RWPE1 (cell line): Measurements from ENCODE around the gene CASP7.

Source experiments
- CTCF ChIA-PET: fragments of 350-600 bp; sonication (Branson Sonifier 250); formaldehyde crosslinking; extraction: SDS; loops from one replicate; lab custom pipeline; 2021; lab: Yijun Ruan, JAX
- POLR2A ChIA-PET: fragments of 400-600 bp; formaldehyde crosslinking; extraction: SDS; loops from one replicate; lab custom pipeline; 2020; ENCODE audit warnings: antibody characterized with exemption; ENCODE audit not compliant: low non-redundant PET; lab: Yijun Ruan, JAX
- DNase-seq: peaks from one replicate; pipeline ENCODE4 v3.0.0; 2012; ENCODE audit warnings: low spot score
- H3K27ac ChIP-seq: fragments of 450-650 bp; 2 replicates; pipeline ENCODE4 v1.5.1; 2017
- CTCF ChIP-seq: fragments of 450-650 bp; conservative IDR thresholded peaks from 2 replicates; pipeline ENCODE4 v1.5.1; 2017; ENCODE audit warnings: low read depth, mild to moderate bottlenecking

The CASP7 gene

GRCh38 chr10:113732160-113732881, 52.6 kb downstream of the CASP7 start:
- DNase-seq: no peak
- TF ChIP-seq CTCF: no peak
- POLR2A ChIA-PET: no interaction called here

GRCh38 chr10:113732966-113733365, 53.3 kb downstream of the CASP7 start:
- no peak for DNase-seq
- no peak for TF ChIP-seq CTCF
- POLR2A ChIA-PET: no interaction called here
- no peak overlapping the region for H3K27ac ChIP-seq
- CTCF ChIA-PET: interaction anchor here (0.5 to 0.6 kb wide), 3 partner anchors 18 to 325 kb away, joined by 3 to 4 read pairs (median 4); no protein-coding TSS in a partner anchor

More at GRCh38 chr10:113732160-113732881, 52.6 kb downstream of the CASP7 start:
- CTCF ChIA-PET: interaction anchor here (0.5 kb wide), 2 partner anchors 17 to 51 kb away, joined by 3 to 4 read pairs; no protein-coding TSS in a partner anchor
- H3K27ac ChIP-seq: no peak overlapping the region

- H3K27ac ChIP-seq: no peak overlapping the region
- no peak for TF ChIP-seq CTCF
- POLR2A ChIA-PET: no interaction called here
- no peak for DNase-seq
- CTCF ChIA-PET: interaction anchor here (0.6 kb wide), 1 partner anchor 324 kb away, joined by 4 read pairs; no protein-coding TSS in a partner anchor
These were observed 53.9 kb downstream of the CASP7 start for GRCh38 chr10:113733635-113734034.

GRCh38 chr10:113735913-113736312, 56.2 kb downstream of the CASP7 start:
- POLR2A ChIA-PET: no interaction called here
- no peak for TF ChIP-seq CTCF
- CTCF ChIA-PET: interaction anchor here (0.5 to 0.6 kb wide), 2 partner anchors 48 to 647 kb away, joined by 3 read pairs; no protein-coding TSS in a partner anchor
- DNase-seq: peak; percentile 16
- H3K27ac ChIP-seq: no peak overlapping the region

GRCh38 chr10:113736576-113736975, 56.9 kb downstream of the CASP7 start:
- CTCF ChIA-PET: no interaction called here
- H3K27ac ChIP-seq: no peak overlapping the region
- DNase-seq: no peak
- POLR2A ChIA-PET: no interaction called here
- TF ChIP-seq CTCF: no peak

GRCh38 chr10:113739031-113739430, 59.3 kb downstream of the CASP7 start:
- no peak for DNase-seq
- ChIA-PET POLR2A (no interaction called here), CTCF (interaction anchor here (0.7 kb wide), 1 partner anchor 289 kb away, joined by 5 read pairs; no protein-coding TSS in a partner anchor)
- H3K27ac ChIP-seq: no peak overlapping the region
- TF ChIP-seq CTCF: no peak
